Astrocyte (in vitro differentiated cells and primary cell): ENCODE data around the gene DGCR2.

Experiments
- EZH2 ChIP-seq: IDR thresholded peaks from 2 replicates; pipeline ENCODE4 v1.6.1; 2012; ENCODE audit warnings: mild to moderate bottlenecking, low read length, inconsistent platforms; ENCODE audit not compliant: insufficient read depth
- TF ChIP-seq, protein P1 (sequence below): IDR thresholded peaks from 2 replicates; pipeline ENCODE4 v1.5.1; 2011; ENCODE audit warnings: low read depth, mild to moderate bottlenecking, inconsistent platforms, low read length, moderate library complexity; ENCODE audit not compliant: insufficient read depth

- TF ChIP-seq, protein P1, sequence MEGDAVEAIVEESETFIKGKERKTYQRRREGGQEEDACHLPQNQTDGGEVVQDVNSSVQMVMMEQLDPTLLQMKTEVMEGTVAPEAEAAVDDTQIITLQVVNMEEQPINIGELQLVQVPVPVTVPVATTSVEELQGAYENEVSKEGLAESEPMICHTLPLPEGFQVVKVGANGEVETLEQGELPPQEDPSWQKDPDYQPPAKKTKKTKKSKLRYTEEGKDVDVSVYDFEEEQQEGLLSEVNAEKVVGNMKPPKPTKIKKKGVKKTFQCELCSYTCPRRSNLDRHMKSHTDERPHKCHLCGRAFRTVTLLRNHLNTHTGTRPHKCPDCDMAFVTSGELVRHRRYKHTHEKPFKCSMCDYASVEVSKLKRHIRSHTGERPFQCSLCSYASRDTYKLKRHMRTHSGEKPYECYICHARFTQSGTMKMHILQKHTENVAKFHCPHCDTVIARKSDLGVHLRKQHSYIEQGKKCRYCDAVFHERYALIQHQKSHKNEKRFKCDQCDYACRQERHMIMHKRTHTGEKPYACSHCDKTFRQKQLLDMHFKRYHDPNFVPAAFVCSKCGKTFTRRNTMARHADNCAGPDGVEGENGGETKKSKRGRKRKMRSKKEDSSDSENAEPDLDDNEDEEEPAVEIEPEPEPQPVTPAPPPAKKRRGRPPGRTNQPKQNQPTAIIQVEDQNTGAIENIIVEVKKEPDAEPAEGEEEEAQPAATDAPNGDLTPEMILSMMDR, result no peak
- no peak for TF ChIP-seq EZH2
Measured at GRCh38 chr22:19070397-19071169, 51.6 kb downstream of the DGCR2 start.
